IMR-90 (cell line): Measurements from ENCODE around the gene TAF11L9. TPM values are rescaled to one million over a fixed set of nuclear protein-coding genes. Genes with fewer than 3 reads are reported as not detected.
"Not testable (repeated sequence)": the region's sequence is repeated elsewhere in the genome, so short reads cannot be mapped to it uniquely, and the experiment has no call there.

Source experiments
- ATAC-seq: fragments of 200-7000 bp; cut with Tn5 transposase; 2 replicates; pipeline ENCODE4 v1.9.1; 2020; ENCODE audit warnings: low read depth, mild to moderate bottlenecking, moderate library complexity
- BruUV-seq: library from RNA; stranded (reverse); fragments of 400-500 nt; replicated peaks from 2 replicates; lab custom pipeline; 2021; lab: Mats Ljungman, UMichigan
- CTCF ChIA-PET: fragments of 300-600 bp; formaldehyde crosslinking; extraction: SDS; loops from one replicate; lab custom pipeline; 2021; ENCODE audit warnings: antibody characterized with exemption; lab: Yijun Ruan, JAX
- POLR2A ChIA-PET: fragments of 300-600 bp; sonication (Branson Sonifier 250); formaldehyde crosslinking; loops from one replicate; lab custom pipeline; 2022; ENCODE audit warnings: antibody characterized with exemption; ENCODE audit not compliant: unreplicated experiment; lab: Charles Lee
- DNase-seq: peaks from one replicate; pipeline ENCODE4 v3.0.0; 2013
- H2AFZ ChIP-seq: replicated peaks from 2 replicates; pipeline ENCODE3; 2013; ENCODE audit warnings: low read length, mild to moderate bottlenecking; ENCODE audit not compliant: poor library complexity
- H2AK5ac ChIP-seq: 2 replicates; pipeline ENCODE4 v1.6.1; 2013; ENCODE audit warnings: low read depth, low read length, inconsistent platforms
- H2AK9ac ChIP-seq: replicated peaks from 2 replicates; pipeline ENCODE3; 2013; ENCODE audit warnings: mild to moderate bottlenecking, low read depth, low read length, moderate library complexity; ENCODE audit not compliant: poor library complexity
- H2BK120ac ChIP-seq: 2 replicates; pipeline ENCODE4 v1.6.1; 2013; ENCODE audit warnings: low read depth, low read length, inconsistent platforms
- H2BK15ac ChIP-seq: 3 replicates; pipeline ENCODE4 v1.6.1; 2013; ENCODE audit warnings: low read depth, low read length, inconsistent platforms
- H2BK20ac ChIP-seq: 2 replicates; pipeline ENCODE4 v1.6.1; 2013; ENCODE audit warnings: low read depth, mild to moderate bottlenecking, inconsistent platforms, low read length, moderate library complexity
- H2BK5ac ChIP-seq: 2 replicates; pipeline ENCODE4 v1.6.1; 2013; ENCODE audit warnings: mild to moderate bottlenecking, low read depth, low read length, inconsistent platforms; ENCODE audit not compliant: poor library complexity, severe bottlenecking
- H3K14ac ChIP-seq: replicated peaks from 2 replicates; pipeline ENCODE4 v1.6.1; 2013; ENCODE audit warnings: low read depth, low read length, inconsistent platforms
- H3K18ac ChIP-seq: 2 replicates; pipeline ENCODE4 v1.6.1; 2013; ENCODE audit warnings: low read depth, low read length, control low read depth
- H3K23ac ChIP-seq: 2 replicates; pipeline ENCODE4 v1.6.1; 2013; ENCODE audit warnings: low read depth, low read length, inconsistent platforms
- H3K27ac ChIP-seq: 2 replicates; pipeline ENCODE4 v1.5.1; 2013; ENCODE audit warnings: mild to moderate bottlenecking, control low read depth, low read length; ENCODE audit not compliant: insufficient read depth
- H3K27me3 ChIP-seq: 2 replicates; pipeline ENCODE4 v1.6.1; 2013; ENCODE audit warnings: low read length; ENCODE audit not compliant: control insufficient read depth, insufficient read depth
- H3K36me3 ChIP-seq: 2 replicates; pipeline ENCODE4 v1.6.1; 2013; ENCODE audit warnings: low read length, mixed read lengths; ENCODE audit not compliant: control insufficient read depth, insufficient read depth
- H3K4ac ChIP-seq: 2 replicates; pipeline ENCODE4 v1.6.1; 2013; ENCODE audit warnings: low read depth, low read length, inconsistent platforms
- H3K4me1 ChIP-seq: 2 replicates; pipeline ENCODE4 v1.6.1; 2013; ENCODE audit warnings: low read length, mixed read lengths; ENCODE audit not compliant: control insufficient read depth, insufficient read depth
- H3K4me2 ChIP-seq: 2 replicates; pipeline ENCODE4 v1.6.1; 2013; ENCODE audit warnings: low read depth, mild to moderate bottlenecking, control low read depth, low read length, moderate library complexity
- H3K4me3 ChIP-seq: 2 replicates; pipeline ENCODE4 v1.5.1; 2013; ENCODE audit warnings: low read depth, mild to moderate bottlenecking, control low read depth, low read length, moderate library complexity; ENCODE audit not compliant: insufficient read depth
- H3K56ac ChIP-seq: 2 replicates; pipeline ENCODE4 v1.6.1; 2013; ENCODE audit warnings: low read length, inconsistent platforms; ENCODE audit not compliant: insufficient read depth; ENCODE audit errors: extremely low read depth
- H3K79me1 ChIP-seq, 2 experiments: 2 replicates each; pipeline ENCODE4 v1.6.1; 2013; ENCODE audit warnings: low read length in 2 of 2, inconsistent platforms in 1 of 2, low read depth in 1 of 2
- H3K9ac ChIP-seq: 2 replicates; pipeline ENCODE4 v1.6.1; 2013; ENCODE audit warnings: low read depth, low read length, control low read depth
- H3K9me1 ChIP-seq: 2 replicates; pipeline ENCODE4 v1.6.1; 2013; ENCODE audit warnings: low read length, inconsistent platforms; ENCODE audit not compliant: insufficient read depth
- H3K9me3 ChIP-seq: 2 replicates; pipeline ENCODE4 v1.6.1; 2013; ENCODE audit warnings: low read length; ENCODE audit not compliant: control insufficient read depth, insufficient read depth
- H4K20me1 ChIP-seq: 2 replicates; pipeline ENCODE4 v1.6.1; 2013; ENCODE audit warnings: low read length, inconsistent platforms; ENCODE audit not compliant: insufficient read depth
- H4K5ac ChIP-seq: 2 replicates; pipeline ENCODE4 v1.6.1; 2013; ENCODE audit warnings: mild to moderate bottlenecking, low read depth, low read length, control low read depth
- H4K8ac ChIP-seq, 2 experiments: 2 replicates each; pipeline ENCODE4 v1.6.1; 2013; ENCODE audit warnings: low read depth in 2 of 2, low read length in 2 of 2, control low read depth in 1 of 2, inconsistent platforms in 1 of 2
- H4K91ac ChIP-seq: 2 replicates; pipeline ENCODE4 v1.6.1; 2013; ENCODE audit warnings: low read depth, low read length, inconsistent platforms; ENCODE audit not compliant: insufficient read depth
- WGBS, 2 experiments: methylation state at CpG; one replicate each; pipeline versions ENCODE4 v1.1.5 to v1.1.7; 2013; ENCODE audit warnings: missing lambda C conversion rate in 2 of 2; ENCODE audit not compliant: insufficient read length in 1 of 2; ENCODE audit errors: extremely low coverage in 2 of 2; 5-methylcytosine and 5-hydroxymethylcytosine counted together
- dilution Hi-C: fragments of 300-500 bp; cut with HindIII; formaldehyde crosslinking; loops from one replicate; pipeline ENCODE4 v1.14.3; 2018; ENCODE audit warnings: low sequenced_read_pairs; ENCODE audit not compliant: unreplicated experiment
- in situ Hi-C: fragments of 300-500 bp; cut with MboI; formaldehyde crosslinking; loops from 3 replicates; pipeline ENCODE4 v1.14.3; 2019; ENCODE audit warnings: low sequenced_read_pairs, inconsistent platforms, mixed read lengths
- intact Hi-C: fragments of 100-400 bp; cut with micrococcal nuclease; formaldehyde crosslinking; loops from 2 replicates; pipeline ENCODE4 v1.10.0; 2022
- polyA plus RNA-seq, 3 experiments: library from polyadenylated mRNA; depleted of rRNA; stranded (reverse); fragments of >200 nt; gene quantifications; 2 replicates each; pipeline ENCODE4 v1.2.3, GENCODE V29; 2012; ENCODE audit warnings: low replicate concordance in 1 of 3
- total RNA-seq: library from RNA; depleted of rRNA; stranded (reverse); fragments of >200 nt; gene quantifications from 2 replicates; pipeline ENCODE4 v1.2.3, GENCODE V29; 2012

TAF11L9 gene
- total and polyA plus RNA-seq, 2 of the 4 experiments (the other 2 are of a cell fraction): not detected

GRCh38 chr5:17631788-17632187 is 37.6 kb upstream of the TAF11L9 start, which contains the start of gene TAF11L13:
Gene TAF11L13, plus strand, starts transcription at chr5:17632088.
- H3K9me1 ChIP-seq, H3K4ac ChIP-seq, H2BK5ac ChIP-seq, H4K5ac ChIP-seq, H3K27me3 ChIP-seq, H4K91ac ChIP-seq, H2AFZ ChIP-seq, CTCF ChIA-PET, H3K9me3 ChIP-seq, H3K9ac ChIP-seq, H2AK9ac ChIP-seq, H3K56ac ChIP-seq, DNase-seq, POLR2A ChIA-PET, H3K36me3 ChIP-seq, H2BK20ac ChIP-seq, dilution Hi-C loops, H2BK15ac ChIP-seq, H3K4me3 ChIP-seq, ATAC-seq, H3K23ac ChIP-seq, H3K4me1 ChIP-seq, BruUV-seq, H3K4me2 ChIP-seq, H2BK120ac ChIP-seq, H3K14ac ChIP-seq, in situ Hi-C loops, H4K20me1 ChIP-seq, intact Hi-C loops, H2AK5ac ChIP-seq, H3K18ac ChIP-seq, H3K27ac ChIP-seq, H3K79me1 ChIP-seq, H4K8ac ChIP-seq: not testable (repeated sequence)
- WGBS, 2 experiments: no CpG with 5 or more reads among the region's 12 CpGs
